Embryonic facial prominence (tissue), 1 donor: ENCODE results near the gene MBL2.

ENCODE experiments used
- DNase-seq: peaks from one replicate; pipeline ENCODE4 v3.0.0-alpha.2; 2016; ENCODE audit errors: extremely low spot score

MBL2 gene

DNA sequence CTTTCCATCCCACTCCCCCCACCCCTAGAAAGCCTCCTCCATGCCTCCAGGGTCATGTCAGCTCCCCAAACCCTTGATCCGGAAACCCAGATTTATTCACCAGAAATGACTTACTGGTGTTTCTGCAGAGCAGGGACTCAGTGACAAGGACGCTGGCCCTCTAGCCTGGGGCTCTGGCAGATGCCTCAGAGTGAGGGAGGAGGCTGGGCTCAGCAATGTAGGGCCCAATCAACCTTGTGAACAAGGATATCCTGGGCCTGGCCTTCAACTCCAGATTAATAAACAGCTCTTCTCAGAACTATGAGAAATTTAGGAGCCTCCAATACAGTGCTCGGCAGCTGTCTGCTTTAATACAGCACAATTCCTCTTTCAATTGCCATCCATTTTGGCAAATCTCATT lies at the start of gene MBL2:
Gene MBL2 (minus strand): TSS at position 162 of the 400 bp plus-strand sequence. CDS start 1,149 bp downstream, outside the sequence.
- DNase-seq, result no peak

DNA sequence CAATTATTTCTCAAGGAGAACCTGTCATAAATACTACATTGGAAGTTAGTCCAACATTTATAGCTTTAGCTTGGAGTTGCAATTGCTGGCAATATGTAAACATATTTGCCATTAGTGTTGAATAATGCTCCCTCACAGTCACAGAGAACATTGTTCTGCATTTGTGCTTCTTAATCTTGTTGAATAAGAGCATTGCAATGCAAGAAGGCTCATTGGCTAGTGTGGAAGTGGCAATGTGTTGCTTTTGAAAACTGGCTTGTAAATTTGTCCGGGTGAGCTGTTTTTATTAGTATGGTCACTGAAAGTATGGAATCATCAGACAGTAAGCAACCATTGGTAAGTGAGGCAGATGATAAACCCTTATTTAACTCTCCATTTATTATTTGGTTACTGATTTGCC lies 47.7 kb upstream of the MBL2 start:
- no peak for DNase-seq

DNA sequence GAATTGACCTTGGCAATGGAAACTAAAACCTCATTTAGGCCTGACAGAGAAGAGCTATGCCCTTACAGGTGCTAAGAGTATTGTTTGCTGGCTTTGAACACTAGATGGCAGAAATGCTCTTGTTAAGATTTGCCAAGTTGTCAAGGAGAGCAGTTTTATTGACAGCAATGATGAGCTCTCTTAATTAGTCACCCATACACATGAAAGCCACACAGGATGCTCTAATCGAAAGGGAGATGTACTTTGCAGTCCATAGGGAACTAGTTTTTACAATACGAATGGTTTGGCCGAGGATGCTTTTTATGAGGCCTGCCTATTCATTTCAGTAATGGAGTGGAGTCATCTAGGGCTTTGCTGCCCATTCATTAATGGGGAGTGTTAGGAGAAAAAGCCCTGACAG lies 45.4 kb upstream of the MBL2 start:
- no peak for DNase-seq

GRCh38 chr10:52814506-52814905 lies 41.9 kb upstream of the MBL2 start:
- no peak for DNase-seq

- DNase-seq, result no peak
Measured at GRCh38 chr10:52811776-52812175, 39.2 kb upstream of the MBL2 start.

GRCh38 chr10:52810761-52811160 lies 38.2 kb upstream of the MBL2 start:
- DNase-seq, result no peak

GRCh38 chr10:52807803-52808202 lies 35.2 kb upstream of the MBL2 start:
- no peak for DNase-seq

GRCh38 chr10:52805414-52806285 lies 33.1 kb upstream of the MBL2 start:
- no peak for DNase-seq

GRCh38 chr10:52801947-52802346 lies 29.4 kb upstream of the MBL2 start:
- DNase-seq, result no peak

DNA sequence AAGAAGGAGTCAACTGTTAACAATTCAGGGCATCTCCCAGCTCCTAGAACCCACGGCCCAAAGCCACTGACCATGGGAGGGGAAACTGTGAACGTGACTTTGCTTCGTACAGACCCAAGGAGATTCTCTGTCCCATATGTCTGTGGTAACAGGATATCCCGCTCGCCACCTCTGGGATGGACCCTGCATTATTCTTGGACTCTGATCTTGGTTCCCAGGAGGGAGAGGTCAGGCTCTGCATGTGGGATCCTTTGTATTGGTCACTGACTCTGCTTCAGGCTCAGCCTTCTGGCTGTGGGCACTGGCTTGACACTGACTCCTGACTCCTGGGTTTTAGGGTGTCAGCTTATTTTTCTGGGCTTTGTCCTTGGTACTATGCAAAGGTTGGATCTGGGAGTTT lies 13.5 kb upstream of the MBL2 start:
- DNase-seq, result no peak

DNA sequence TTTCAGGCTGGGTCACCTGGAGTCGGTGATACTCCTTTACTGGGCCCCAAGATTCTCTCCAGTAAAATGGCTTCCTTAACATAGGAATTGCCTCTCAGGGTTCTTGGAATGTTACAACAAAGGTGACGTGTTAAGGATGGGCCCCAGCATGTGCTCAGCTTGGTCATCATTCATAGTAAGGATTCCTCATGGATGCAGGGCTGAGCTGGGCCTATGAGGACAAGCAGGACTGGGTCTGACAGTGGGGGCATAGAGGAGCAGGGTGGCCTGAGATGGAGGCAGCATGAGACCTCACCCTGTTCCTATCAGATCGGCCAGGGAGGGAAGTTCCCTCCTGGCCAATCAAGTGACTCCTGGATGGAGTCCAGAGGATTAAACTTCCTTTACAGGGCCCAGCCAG lies 12.8 kb upstream of the MBL2 start:
- no peak for DNase-seq

DNA sequence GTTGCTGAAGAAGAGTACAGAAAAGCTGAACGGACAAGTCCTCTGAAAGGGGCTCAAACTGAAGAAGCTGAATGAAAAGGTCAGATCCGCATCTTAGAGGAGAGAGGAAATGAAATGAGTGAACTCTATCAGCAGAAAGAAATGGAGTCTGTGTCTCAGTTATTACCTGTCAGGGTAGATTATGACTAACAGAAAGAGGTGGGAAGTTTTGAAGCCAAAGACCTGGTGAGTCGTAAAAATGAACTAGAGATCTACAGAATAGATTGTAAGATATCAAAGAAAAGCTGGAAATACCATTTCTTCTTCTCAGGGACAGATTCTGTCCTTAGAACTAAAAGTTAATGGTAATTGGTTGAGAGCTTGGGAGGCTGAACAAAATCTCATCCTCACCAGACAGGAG lies 11.1 kb upstream of the MBL2 start:
- DNase-seq, result no peak

- no peak for DNase-seq
Measured at GRCh38 chr10:52782554-52782953, 10.0 kb upstream of the MBL2 start.

GRCh38 chr10:52780391-52781155 lies 8.0 kb upstream of the MBL2 start:
- DNase-seq, result no peak

DNA sequence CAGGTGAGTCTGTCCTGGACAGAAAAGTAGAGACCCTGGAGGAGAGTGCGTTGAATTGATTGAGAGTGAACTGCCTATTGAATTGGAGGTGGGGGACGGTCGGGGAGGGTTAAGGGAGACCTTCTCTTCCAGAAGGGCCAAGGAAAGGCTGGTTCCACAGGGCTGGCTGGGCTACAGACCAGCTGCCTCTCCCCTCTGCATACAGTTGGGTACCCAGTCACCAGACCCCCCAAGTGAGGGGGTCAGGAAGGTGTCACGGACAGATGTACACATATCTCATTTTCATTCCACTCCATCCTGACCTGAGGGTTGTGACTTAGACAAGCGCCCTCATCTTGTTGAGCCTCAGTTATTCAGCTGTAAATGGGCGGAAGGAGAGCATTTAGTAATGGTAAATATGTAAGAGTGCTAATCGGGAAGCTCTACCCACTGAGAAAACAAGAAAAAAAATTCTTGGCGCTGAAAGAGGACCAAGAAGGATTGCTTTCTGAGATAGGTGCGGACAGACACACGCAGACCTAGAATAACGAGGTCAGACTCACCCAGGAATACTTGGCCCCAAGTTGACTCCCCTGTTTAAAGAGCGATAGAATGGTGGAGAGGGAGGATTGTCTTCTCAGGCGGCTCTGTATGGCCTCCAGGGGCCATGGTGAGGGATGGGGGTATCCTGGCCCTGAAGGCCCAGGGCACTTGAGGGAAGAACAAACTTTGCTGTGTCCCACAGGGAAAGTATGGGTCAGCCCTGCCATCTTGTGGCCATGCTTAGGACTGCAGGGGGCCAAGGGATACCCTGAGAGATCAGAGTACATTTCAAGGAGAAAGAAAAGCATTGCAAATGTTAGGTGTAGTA lies 7.2 kb upstream of the MBL2 start:
- DNase-seq, result peak; percentile 22

DNA sequence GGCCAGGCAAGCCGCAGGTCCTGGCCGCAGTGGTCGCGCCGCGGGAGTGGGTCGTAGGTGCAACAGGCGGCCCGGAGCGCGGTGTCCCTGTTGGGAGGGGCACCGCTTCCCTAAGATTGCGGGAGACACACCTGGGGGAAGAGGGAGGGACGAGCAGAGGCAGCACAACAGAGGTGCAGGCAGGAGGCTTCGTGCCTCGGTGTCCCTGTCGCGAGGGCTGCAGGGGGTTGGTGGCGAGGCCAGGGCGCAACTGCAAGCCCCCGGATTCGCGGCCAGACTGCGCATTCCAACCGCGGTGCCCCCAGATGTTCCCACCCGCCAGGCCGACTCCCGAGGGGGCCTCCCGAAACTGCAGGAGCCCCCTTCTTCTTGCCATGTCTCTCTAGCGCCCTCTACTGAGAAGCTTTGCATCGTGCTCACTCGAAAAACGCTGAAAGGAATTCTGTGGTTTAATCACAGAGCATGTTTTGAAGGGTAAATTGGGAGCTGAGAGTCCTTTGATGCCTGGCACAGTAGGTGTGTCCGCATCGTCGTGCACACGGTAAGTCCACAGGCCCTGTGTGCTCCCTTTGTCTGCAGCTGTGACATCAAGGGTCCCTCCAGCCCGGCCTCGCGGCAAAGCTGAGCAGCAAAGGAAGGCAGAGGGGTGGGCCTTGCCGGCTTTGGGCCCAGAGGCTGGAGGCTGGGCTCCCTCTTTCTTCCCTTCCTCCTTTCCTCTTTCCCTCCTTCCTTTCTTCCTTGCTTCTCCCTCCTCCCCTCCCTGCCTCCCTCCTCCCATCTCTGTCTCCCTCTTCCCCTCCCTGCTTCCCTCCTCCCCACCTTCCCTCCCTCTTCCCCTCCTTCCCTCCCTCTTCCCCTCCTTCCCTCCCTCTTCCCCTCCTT lies 6.2 kb upstream of the MBL2 start:
- DNase-seq, result no peak

DNA sequence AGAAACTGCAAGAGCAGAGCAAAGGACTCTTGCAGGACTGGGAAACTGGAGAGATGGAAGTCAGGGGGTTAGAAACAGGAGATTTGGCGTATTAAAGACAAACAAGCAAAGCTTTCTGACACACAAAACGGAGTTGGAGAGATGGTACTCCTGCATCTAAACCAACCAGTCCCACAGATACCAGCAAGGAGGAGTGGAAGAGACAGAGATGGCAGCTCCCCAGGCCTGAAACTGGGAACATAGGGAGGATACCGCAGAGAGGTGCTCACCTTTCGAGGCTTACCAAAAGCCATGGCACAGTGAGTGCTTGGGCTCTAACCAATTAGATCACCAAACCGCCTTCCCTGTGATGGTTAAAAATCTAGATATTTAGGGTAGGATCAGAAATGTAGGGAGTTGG lies 4.8 kb upstream of the MBL2 start:
- DNase-seq, result no peak

- no peak for DNase-seq
Measured at GRCh38 chr10:52776471-52776903, 3.9 kb upstream of the MBL2 start.

DNA sequence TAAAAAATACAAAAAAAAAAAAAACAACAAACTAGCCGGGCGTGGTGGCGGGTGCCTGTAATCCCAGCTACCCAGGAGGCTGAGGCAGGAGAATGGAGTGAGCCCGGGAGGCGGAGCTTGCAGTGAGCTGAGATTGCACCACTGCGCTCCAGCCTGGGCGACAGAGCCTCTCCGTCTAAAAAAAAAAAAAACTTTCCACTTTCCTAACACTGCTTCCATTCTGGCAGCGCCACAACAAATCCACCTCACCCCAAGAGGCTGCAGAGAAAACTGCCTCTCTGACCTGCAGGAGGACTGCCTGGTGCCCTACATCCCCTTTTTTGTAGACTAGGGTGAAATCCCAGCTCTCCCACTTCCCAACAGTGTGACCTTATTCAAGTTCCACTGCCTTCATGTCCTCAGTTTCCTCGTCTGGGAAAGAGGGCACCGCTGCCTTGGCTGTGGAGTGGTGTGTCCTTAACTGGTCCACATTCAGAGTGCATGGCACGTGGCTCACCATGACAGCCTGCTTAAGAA lies 2.6 kb upstream of the MBL2 start:
- no peak for DNase-seq

GRCh38 chr10:52774600-52775106 lies 2.1 kb upstream of the MBL2 start:
- DNase-seq, result no peak

DNA sequence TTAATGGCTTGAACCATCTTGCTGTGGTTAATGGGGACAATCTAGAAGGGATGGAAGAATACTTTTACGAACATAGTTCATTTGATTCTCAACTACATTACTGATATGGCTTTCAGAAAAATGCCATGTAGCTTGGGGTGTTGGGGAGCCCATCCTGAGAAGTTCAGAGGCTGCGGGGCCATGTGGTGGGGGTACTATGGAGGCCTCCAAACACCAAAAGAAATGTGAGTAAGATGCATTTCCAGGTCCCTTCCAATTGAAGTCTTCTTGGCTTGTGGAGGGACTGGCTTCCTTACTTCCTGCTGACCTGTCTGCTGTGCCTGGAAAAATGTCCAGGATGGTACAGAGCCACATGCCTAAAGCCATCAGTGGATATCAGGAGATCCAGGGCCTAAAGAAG lies 1.6 kb upstream of the MBL2 start:
- no peak for DNase-seq
